Central memory CD8-positive, alpha-beta T cell (primary cell): ENCODE data around the gene RPL38.
"Not testable (repeated sequence)": the region's sequence is repeated elsewhere in the genome, so short reads cannot be mapped to it uniquely, and the experiment has no call there.

Source experiments
- ATAC-seq: fragments of 150-1000 bp; cut with Tn5 transposase; replicated peaks from 2 replicates; pipeline ENCODE4 v1.10.0; 2022; ENCODE audit warnings: mild to moderate bottlenecking, moderate FRiP score, moderate number of reproducible peaks; ENCODE audit not compliant: poor library complexity, severe bottlenecking; ENCODE audit errors: extremely low read depth
- DNase-seq, 2 donors: peaks; one replicate each; pipeline ENCODE4 v3.0.0; 2021; ENCODE audit warnings: low spot score in 2 of 2
- H3K27ac Mint-ChIP-seq: one replicate; pipeline ENCODE4 v1.8.0; 2022; ENCODE audit warnings: low read depth, mild to moderate bottlenecking, moderate library complexity, mixed read lengths
- H3K27me3 Mint-ChIP-seq: one replicate; pipeline ENCODE4 v1.8.0; 2022; ENCODE audit warnings: mixed read lengths
- H3K36me3 Mint-ChIP-seq: one replicate; pipeline ENCODE4 v1.8.0; 2022; ENCODE audit warnings: mild to moderate bottlenecking, moderate library complexity, mixed read lengths; ENCODE audit not compliant: insufficient read depth
- H3K4me1 Mint-ChIP-seq: one replicate; pipeline ENCODE4 v1.8.0; 2022; ENCODE audit warnings: mixed read lengths
- H3K4me3 Mint-ChIP-seq: one replicate; pipeline ENCODE4 v1.8.0; 2022; ENCODE audit warnings: mild to moderate bottlenecking, moderate library complexity, mixed read lengths
- H3K9me3 Mint-ChIP-seq: one replicate; pipeline ENCODE4 v1.8.0; 2022; ENCODE audit warnings: mixed read lengths

Gene RPL38

GRCh38 chr17:74188687-74189086, 14.8 kb upstream of the RPL38 start:
- H3K4me1 Mint-ChIP-seq, DNase-seq, H3K27ac Mint-ChIP-seq, H3K9me3 Mint-ChIP-seq, ATAC-seq, H3K36me3 Mint-ChIP-seq, H3K4me3 Mint-ChIP-seq: not testable (repeated sequence)
- H3K27me3 Mint-ChIP-seq, result peaks cover 47% of the 10 kb centered on the region

GRCh38 chr17:74190154-74190553, 13.3 kb upstream of the RPL38 start:
- Mint-ChIP-seq H3K27me3 (peaks cover 54% of the 10 kb centered on the region), H3K9me3 (no peaks in the 10 kb centered on the region), H3K27ac (no peak overlapping the region), H3K4me1 (no peaks in the 10 kb centered on the region), H3K4me3 (no peak overlapping the region), H3K36me3 (peaks cover 2% of the 10 kb centered on the region)
- ATAC-seq (no peak), DNase-seq (no peak)

GRCh38 chr17:74190807-74191406, 12.6 kb upstream of the RPL38 start:
- no peak for DNase-seq

DNA sequence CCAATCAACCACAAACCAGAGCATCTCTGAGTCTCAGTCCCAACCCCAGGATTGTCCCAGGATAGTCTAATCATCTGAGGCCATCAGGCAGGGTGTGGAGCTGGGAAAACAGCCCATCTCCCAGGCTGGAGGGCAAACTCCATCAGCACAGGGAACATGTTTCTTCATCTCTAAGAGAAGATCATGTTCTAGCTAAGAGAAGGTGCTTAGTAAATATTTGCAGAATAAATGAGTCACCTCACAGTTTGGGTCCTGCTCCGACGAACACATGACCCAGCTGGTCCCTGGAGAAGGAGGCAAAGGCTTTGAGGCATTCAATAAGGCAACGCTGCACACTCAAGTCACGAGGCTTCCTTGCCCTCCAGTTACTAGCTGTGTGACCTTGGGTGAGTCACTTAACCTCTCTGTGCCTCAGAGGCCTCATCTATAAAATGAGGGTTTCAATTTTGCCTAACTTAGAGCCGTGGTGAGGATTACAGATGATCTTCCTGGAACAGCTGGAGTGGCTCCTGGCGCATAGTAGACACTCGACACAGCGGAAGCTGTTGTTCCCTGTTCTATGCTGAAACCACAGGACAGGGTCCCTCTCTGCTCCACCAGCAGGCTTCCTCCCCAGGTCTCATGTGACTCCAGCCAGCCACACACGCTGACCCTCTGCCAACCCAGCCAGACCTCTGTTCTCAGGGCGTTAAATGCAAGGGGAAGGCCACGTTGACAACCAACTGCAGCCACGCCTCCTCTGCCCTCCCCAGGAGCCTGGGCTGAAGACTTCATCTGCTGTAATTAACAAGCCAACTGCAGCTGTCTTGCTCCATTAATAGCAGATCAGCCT, 10.3 kb upstream of the RPL38 start:
- Mint-ChIP-seq H3K27me3 (peaks cover 59% of the 10 kb centered on the region), H3K27ac (no peak overlapping the region), H3K4me1 (no peaks in the 10 kb centered on the region), H3K4me3 (no peak overlapping the region), H3K9me3 (no peaks in the 10 kb centered on the region), H3K36me3 (peaks cover 2% of the 10 kb centered on the region)
- DNase-seq, result no peak
- no peak for ATAC-seq

More at GRCh38 chr17:74190807-74191406, 12.6 kb upstream of the RPL38 start:
- no peak overlapping the region for H3K27ac Mint-ChIP-seq
- H3K36me3 Mint-ChIP-seq, result peaks cover 2% of the 10 kb centered on the region
- H3K9me3 Mint-ChIP-seq, result no peaks in the 10 kb centered on the region
- no peak for ATAC-seq
- no peak overlapping the region for H3K4me3 Mint-ChIP-seq
- no peaks in the 10 kb centered on the region for H3K4me1 Mint-ChIP-seq
- peaks cover 54% of the 10 kb centered on the region for H3K27me3 Mint-ChIP-seq

DNA sequence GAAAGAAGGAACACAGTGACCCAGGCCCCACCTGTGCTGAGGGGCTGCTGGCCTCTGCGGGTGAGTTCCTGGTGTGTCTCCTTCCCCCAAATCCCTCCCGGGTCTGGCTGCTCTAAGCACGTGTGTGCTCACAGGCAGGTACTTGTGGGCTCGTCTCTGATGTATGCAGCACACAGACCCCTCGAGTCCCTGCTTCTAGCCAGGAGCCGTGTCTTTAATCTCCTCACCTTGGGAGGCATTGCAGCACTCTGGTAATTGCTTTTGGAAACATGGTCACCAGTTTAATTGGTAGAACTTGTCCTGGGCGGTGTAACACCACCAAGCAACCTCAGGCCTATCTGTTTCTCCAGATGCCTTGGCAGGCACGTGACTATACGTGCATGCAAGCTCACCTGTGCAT, 8.8 kb upstream of the RPL38 start:
- Mint-ChIP-seq H3K36me3 (peaks cover 3% of the 10 kb centered on the region), H3K4me1 (peaks cover 2% of the 10 kb centered on the region), H3K4me3 (no peak overlapping the region), H3K9me3 (no peaks in the 10 kb centered on the region), H3K27me3 (peaks cover 74% of the 10 kb centered on the region), H3K27ac (no peak overlapping the region)
- ATAC-seq (no peak), DNase-seq (no peak)

GRCh38 chr17:74196541-74197317, 6.7 kb upstream of the RPL38 start:
- DNase-seq (no peak), ATAC-seq (no peak)
- peaks cover 95% of the 10 kb centered on the region for H3K27me3 Mint-ChIP-seq
- no peak overlapping the region for H3K27ac Mint-ChIP-seq
- H3K4me3 Mint-ChIP-seq, result no peak overlapping the region
- no peaks in the 10 kb centered on the region for H3K9me3 Mint-ChIP-seq
- H3K36me3 Mint-ChIP-seq, result peaks cover 7% of the 10 kb centered on the region
- peaks cover 9% of the 10 kb centered on the region for H3K4me1 Mint-ChIP-seq

DNA sequence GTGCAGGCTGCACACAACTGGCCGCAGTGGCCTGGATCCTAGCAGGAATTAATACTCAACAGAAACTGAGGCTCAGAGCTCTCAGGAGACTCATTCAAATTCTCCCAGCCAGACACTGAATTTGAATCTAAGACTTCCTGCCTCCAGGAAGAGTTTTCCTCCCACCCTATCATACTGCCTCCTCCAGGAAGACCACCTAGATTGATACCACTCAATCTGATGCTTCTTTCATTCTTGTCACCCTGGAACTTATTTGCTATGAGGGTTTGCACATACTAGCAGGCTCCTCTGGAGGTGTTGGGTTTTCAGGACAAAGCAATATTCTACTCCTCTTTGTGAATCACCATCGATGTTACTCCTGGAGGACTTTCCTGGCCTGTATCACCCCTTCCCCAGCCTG, 5.7 kb upstream of the RPL38 start:
- peaks cover 5% of the 10 kb centered on the region for H3K36me3 Mint-ChIP-seq
- no peaks in the 10 kb centered on the region for H3K9me3 Mint-ChIP-seq
- no peak overlapping the region for H3K4me3 Mint-ChIP-seq
- peaks cover 97% of the 10 kb centered on the region for H3K27me3 Mint-ChIP-seq
- no peak overlapping the region for H3K27ac Mint-ChIP-seq
- no peak for DNase-seq
- no peak for ATAC-seq
- H3K4me1 Mint-ChIP-seq, result peaks cover 16% of the 10 kb centered on the region

- Mint-ChIP-seq H3K36me3 (peaks cover 13% of the 10 kb centered on the region), H3K4me3 (no peak overlapping the region), H3K27ac (no peak overlapping the region), H3K9me3 (no peaks in the 10 kb centered on the region), H3K27me3 (peaks cover 90% of the 10 kb centered on the region), H3K4me1 (peaks cover 24% of the 10 kb centered on the region)
- no peak for ATAC-seq
- DNase-seq, result no peak
Measured at GRCh38 chr17:74198694-74199093, 4.8 kb upstream of the RPL38 start.

GRCh38 chr17:74199306-74200092, 4.0 kb upstream of the RPL38 start:
- H3K27ac Mint-ChIP-seq, result no peak overlapping the region
- ATAC-seq, result peak; percentile 27
- DNase-seq, result peak; percentile 40 to 43
- H3K4me3 Mint-ChIP-seq, result no peak overlapping the region
- H3K4me1 Mint-ChIP-seq, result peaks cover 26% of the 10 kb centered on the region
- H3K27me3 Mint-ChIP-seq, result peaks cover 85% of the 10 kb centered on the region
- no peaks in the 10 kb centered on the region for H3K9me3 Mint-ChIP-seq
- peaks cover 16% of the 10 kb centered on the region for H3K36me3 Mint-ChIP-seq

GRCh38 chr17:74200112-74200511, 3.4 kb upstream of the RPL38 start:
- no peak for ATAC-seq
- Mint-ChIP-seq H3K27ac (no peak overlapping the region), H3K4me3 (no peak overlapping the region), H3K27me3 (peaks cover 79% of the 10 kb centered on the region), H3K9me3 (no peaks in the 10 kb centered on the region), H3K4me1 (peaks cover 31% of the 10 kb centered on the region), H3K36me3 (peaks cover 19% of the 10 kb centered on the region)
- no peak for DNase-seq

- H3K4me3 Mint-ChIP-seq, result no peak overlapping the region
- DNase-seq (no peak), ATAC-seq (no peak)
- no peak overlapping the region for H3K27ac Mint-ChIP-seq
- no peaks in the 10 kb centered on the region for H3K9me3 Mint-ChIP-seq
- H3K4me1 Mint-ChIP-seq, result peaks cover 38% of the 10 kb centered on the region
- peaks cover 26% of the 10 kb centered on the region for H3K36me3 Mint-ChIP-seq
- peaks cover 67% of the 10 kb centered on the region for H3K27me3 Mint-ChIP-seq
Measured at GRCh38 chr17:74201250-74201649, 2.2 kb upstream of the RPL38 start.

DNA sequence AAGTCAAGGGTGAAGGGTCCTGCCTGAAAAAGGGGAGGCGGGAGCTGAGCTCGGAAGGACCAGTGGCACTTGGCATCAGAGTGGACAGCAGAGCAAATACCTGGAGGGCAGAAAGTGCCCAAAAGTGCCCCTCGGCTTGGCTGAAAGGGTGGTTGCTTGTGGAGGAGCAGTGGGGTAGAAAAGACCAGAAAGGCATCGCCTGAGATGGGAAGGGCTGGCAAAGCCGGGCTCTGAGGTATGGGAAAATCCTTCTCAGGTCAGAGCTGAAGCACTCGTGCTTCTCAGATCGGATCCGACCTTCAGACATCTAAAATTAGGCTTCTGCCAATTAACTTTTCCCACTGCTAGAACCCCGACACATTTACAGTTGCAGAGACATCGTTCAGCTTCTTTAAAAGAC, 1.5 kb upstream of the RPL38 start:
- Mint-ChIP-seq H3K36me3 (peaks cover 27% of the 10 kb centered on the region), H3K27ac (no peak overlapping the region), H3K4me3 (no peak overlapping the region), H3K27me3 (peaks cover 60% of the 10 kb centered on the region), H3K9me3 (no peaks in the 10 kb centered on the region), H3K4me1 (peaks cover 42% of the 10 kb centered on the region)
- ATAC-seq (no peak), DNase-seq (no peak)
